Panc1 (cell line): Measurements from ENCODE around the gene MEX3C. TPM values are rescaled to one million over a fixed set of nuclear protein-coding genes. Genes with fewer than 3 reads are reported as not detected.

ENCODE experiments used
- ATAC-seq: fragments of 200-7000 bp; cut with Tn5 transposase; 2 replicates; pipeline ENCODE4 v1.9.1; 2020; ENCODE audit warnings: mild to moderate bottlenecking, moderate library complexity
- BruUV-seq: library from RNA; stranded (reverse); fragments of 400-500 nt; replicated peaks from 2 replicates; lab custom pipeline; 2021; lab: Mats Ljungman, UMichigan
- CTCF ChIA-PET: fragments of 300-600 bp; sonication (Branson Sonifier 250); formaldehyde crosslinking; loops from one replicate; lab custom pipeline; 2022; ENCODE audit warnings: antibody characterized with exemption; lab: Charles Lee
- POLR2A ChIA-PET: fragments of 300-600 bp; sonication (Branson Sonifier 250); formaldehyde crosslinking; loops from one replicate; lab custom pipeline; 2022; ENCODE audit warnings: antibody characterized with exemption; lab: Charles Lee
- DNase-seq: peaks from one replicate; pipeline ENCODE4 v3.0.0-alpha.2; 2010; ENCODE audit warnings: low read depth, low spot score
- H3K27ac ChIP-seq: 2 replicates; pipeline ENCODE4 v1.5.1; 2011; ENCODE audit warnings: mild to moderate bottlenecking, low read length, inconsistent platforms
- H3K27me3 ChIP-seq: fragments of 200-500 bp; sonication (Bioruptor generic); 2 replicates; pipeline ENCODE4 v1.6.0; 2014; ENCODE audit warnings: low read length, inconsistent platforms; ENCODE audit not compliant: control insufficient read depth, insufficient read depth
- H3K36me3 ChIP-seq: fragments of 200-500 bp; sonication (Bioruptor generic); 2 replicates; pipeline ENCODE4 v1.5.1; 2014; ENCODE audit warnings: inconsistent platforms, mild to moderate bottlenecking, low read length, moderate library complexity; ENCODE audit not compliant: control insufficient read depth, insufficient read depth
- H3K4me1 ChIP-seq: 2 replicates; pipeline ENCODE4 v1.5.1; 2011; ENCODE audit warnings: inconsistent platforms, mild to moderate bottlenecking, low read length, moderate library complexity; ENCODE audit not compliant: control insufficient read depth, insufficient read depth
- H3K4me3 ChIP-seq, 2 experiments: 2 replicates each; pipeline ENCODE4 v1.5.1; 2011 to 2012; ENCODE audit warnings: low read depth in 2 of 2, low read length in 2 of 2, mild to moderate bottlenecking in 2 of 2, inconsistent platforms in 1 of 2, moderate library complexity in 1 of 2
- H3K9me3 ChIP-seq: fragments of 200-500 bp; sonication (Bioruptor generic); 2 replicates; pipeline ENCODE4 v1.5.1; 2014; ENCODE audit warnings: low read depth, mild to moderate bottlenecking, inconsistent platforms, low read length, moderate library complexity; ENCODE audit not compliant: control insufficient read depth, insufficient read depth
- POLR2AphosphoS5 ChIP-seq: IDR thresholded peaks from 2 replicates; pipeline ENCODE4 v1.6.1; 2012; ENCODE audit warnings: mild to moderate bottlenecking, low read depth, low read length, moderate library complexity
- SIN3A ChIP-seq: IDR thresholded peaks from 2 replicates; pipeline ENCODE4 v1.6.1; 2012; ENCODE audit warnings: low read depth, mild to moderate bottlenecking, low read length, moderate library complexity, borderline replicate concordance; ENCODE audit not compliant: insufficient read depth
- TCF7L2 ChIP-seq: IDR thresholded peaks from 2 replicates; pipeline ENCODE4 v1.6.1; 2011; ENCODE audit warnings: mild to moderate bottlenecking, low read depth, low read length, inconsistent platforms
- in situ Hi-C: cut with HindIII; loops from 2 replicates; pipeline ENCODE4 v1.10.0; 2016; ENCODE audit warnings: low sequenced_read_pairs, low pct_unique_long_range_greater_than_20kb
- intact Hi-C: fragments of 100-400 bp; cut with micrococcal nuclease; formaldehyde crosslinking; loops from one replicate; pipeline ENCODE4 v1.10.0; 2022; ENCODE audit not compliant: unreplicated experiment
- total RNA-seq: library from RNA; stranded (reverse); gene quantifications from one replicate; pipeline ENCODE4 v1.2.1, GENCODE V29; 2021; ENCODE audit not compliant: unreplicated experiment
- TF ChIP-seq, protein P1 (sequence below), 2 experiments: IDR thresholded peaks; 2 replicates each; pipeline ENCODE4 v1.6.1; 2011 to 2012; ENCODE audit warnings: low read depth in 2 of 2, control low read depth in 1 of 2, low read length in 1 of 2, mild to moderate bottlenecking in 1 of 2, moderate library complexity in 1 of 2; ENCODE audit not compliant: insufficient read depth in 1 of 2
- TF ChIP-seq, protein P2 (sequence below): fragments of 450-650 bp; IDR thresholded peaks from 2 replicates; pipeline ENCODE4 v1.5.1; 2017; ENCODE audit warnings: mild to moderate bottlenecking

Gene MEX3C
- total RNA-seq, 1 experiment from 2014 or later, result 29.0 TPM

DNA sequence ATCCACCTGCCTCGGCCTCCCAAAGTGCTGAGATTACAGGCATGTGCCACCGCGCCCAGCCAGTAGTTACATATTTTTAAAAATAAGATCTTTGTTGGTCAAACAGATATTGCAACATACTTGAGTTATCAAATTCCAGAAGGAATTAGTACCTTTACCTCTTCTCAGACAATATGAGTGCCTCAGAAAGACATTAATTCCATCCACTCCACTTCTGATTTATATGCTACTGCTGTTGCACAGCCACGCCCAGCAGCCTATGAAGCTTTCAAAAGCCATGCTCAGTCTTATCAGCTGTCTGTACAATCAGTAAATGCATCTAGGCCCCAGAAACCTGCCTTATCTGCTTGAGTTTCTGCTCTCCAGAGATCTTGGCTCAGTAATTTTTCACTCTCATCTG, 47.8 kb downstream of the MEX3C start:
- Histone ChIP-seq H3K4me3 (no peak overlapping the region), H3K4me1 (no peaks in the 10 kb centered on the region), H3K9me3 (no peaks in the 10 kb centered on the region), H3K27ac (no peak overlapping the region), H3K36me3 (no peaks in the 10 kb centered on the region), H3K27me3 (no peaks in the 10 kb centered on the region)
- ChIA-PET CTCF (no interaction called here), POLR2A (no interaction called here)
- TF ChIP-seq, protein P1, sequence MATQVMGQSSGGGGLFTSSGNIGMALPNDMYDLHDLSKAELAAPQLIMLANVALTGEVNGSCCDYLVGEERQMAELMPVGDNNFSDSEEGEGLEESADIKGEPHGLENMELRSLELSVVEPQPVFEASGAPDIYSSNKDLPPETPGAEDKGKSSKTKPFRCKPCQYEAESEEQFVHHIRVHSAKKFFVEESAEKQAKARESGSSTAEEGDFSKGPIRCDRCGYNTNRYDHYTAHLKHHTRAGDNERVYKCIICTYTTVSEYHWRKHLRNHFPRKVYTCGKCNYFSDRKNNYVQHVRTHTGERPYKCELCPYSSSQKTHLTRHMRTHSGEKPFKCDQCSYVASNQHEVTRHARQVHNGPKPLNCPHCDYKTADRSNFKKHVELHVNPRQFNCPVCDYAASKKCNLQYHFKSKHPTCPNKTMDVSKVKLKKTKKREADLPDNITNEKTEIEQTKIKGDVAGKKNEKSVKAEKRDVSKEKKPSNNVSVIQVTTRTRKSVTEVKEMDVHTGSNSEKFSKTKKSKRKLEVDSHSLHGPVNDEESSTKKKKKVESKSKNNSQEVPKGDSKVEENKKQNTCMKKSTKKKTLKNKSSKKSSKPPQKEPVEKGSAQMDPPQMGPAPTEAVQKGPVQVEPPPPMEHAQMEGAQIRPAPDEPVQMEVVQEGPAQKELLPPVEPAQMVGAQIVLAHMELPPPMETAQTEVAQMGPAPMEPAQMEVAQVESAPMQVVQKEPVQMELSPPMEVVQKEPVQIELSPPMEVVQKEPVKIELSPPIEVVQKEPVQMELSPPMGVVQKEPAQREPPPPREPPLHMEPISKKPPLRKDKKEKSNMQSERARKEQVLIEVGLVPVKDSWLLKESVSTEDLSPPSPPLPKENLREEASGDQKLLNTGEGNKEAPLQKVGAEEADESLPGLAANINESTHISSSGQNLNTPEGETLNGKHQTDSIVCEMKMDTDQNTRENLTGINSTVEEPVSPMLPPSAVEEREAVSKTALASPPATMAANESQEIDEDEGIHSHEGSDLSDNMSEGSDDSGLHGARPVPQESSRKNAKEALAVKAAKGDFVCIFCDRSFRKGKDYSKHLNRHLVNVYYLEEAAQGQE (IDR thresholded peaks at IDR 0.05; ENCODE audit: insufficient read depth in 1 of 2, low read depth in 2 of 2, low read length in 1 of 2), result no peak
- TF ChIP-seq POLR2AphosphoS5 (no peak), SIN3A (no peak), TCF7L2 (no peak)
- TF ChIP-seq, protein P2, sequence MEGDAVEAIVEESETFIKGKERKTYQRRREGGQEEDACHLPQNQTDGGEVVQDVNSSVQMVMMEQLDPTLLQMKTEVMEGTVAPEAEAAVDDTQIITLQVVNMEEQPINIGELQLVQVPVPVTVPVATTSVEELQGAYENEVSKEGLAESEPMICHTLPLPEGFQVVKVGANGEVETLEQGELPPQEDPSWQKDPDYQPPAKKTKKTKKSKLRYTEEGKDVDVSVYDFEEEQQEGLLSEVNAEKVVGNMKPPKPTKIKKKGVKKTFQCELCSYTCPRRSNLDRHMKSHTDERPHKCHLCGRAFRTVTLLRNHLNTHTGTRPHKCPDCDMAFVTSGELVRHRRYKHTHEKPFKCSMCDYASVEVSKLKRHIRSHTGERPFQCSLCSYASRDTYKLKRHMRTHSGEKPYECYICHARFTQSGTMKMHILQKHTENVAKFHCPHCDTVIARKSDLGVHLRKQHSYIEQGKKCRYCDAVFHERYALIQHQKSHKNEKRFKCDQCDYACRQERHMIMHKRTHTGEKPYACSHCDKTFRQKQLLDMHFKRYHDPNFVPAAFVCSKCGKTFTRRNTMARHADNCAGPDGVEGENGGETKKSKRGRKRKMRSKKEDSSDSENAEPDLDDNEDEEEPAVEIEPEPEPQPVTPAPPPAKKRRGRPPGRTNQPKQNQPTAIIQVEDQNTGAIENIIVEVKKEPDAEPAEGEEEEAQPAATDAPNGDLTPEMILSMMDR, result no peak
- no peak for DNase-seq
- in situ Hi-C loops, result no loop called here
- no peak for ATAC-seq
- no TSS peak for BruUV-seq
- intact Hi-C loops, result no loop called here

DNA sequence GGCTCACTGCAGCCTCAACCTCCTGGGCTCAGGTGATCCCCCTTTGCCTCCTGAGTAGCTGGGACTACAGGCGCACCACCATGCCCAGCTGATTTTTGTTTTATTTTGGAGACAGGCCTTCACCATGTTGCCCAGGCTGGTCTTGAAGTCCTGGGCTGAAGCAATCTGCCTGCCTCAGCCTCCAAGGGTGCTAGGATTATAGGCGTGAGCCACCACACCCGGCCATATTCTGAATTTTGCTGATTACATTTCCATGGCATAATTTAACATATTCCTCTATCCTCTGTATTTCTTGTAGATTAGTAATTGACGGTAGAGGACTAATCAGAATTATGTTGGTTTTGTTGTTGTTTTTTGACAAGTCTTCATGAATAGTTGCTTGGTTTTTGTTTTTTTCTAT, 50.6 kb downstream of the MEX3C start:
- Histone ChIP-seq H3K9me3 (no peaks in the 10 kb centered on the region), H3K27me3 (no peaks in the 10 kb centered on the region), H3K36me3 (no peaks in the 10 kb centered on the region), H3K4me1 (no peaks in the 10 kb centered on the region), H3K27ac (no peak overlapping the region), H3K4me3 (no peak overlapping the region)
- in situ Hi-C loops, result no loop called here
- ChIA-PET CTCF (no interaction called here), POLR2A (no interaction called here)
- no peak for TF ChIP-seq TCF7L2
- TF ChIP-seq POLR2AphosphoS5, result no peak
- TF ChIP-seq SIN3A, result no peak
- TF ChIP-seq, protein P2, result no peak
- TF ChIP-seq, protein P1 (IDR thresholded peaks at IDR 0.05; ENCODE audit: insufficient read depth in 1 of 2, low read depth in 2 of 2, low read length in 1 of 2), result no peak
- intact Hi-C loops, result no loop called here
- no TSS peak for BruUV-seq
- ATAC-seq (no peak), DNase-seq (no peak)
